AG09319 (cell line): Measurements from ENCODE around the gene FREM2.

Experiments used
- DNase-seq: peaks from one replicate; pipeline ENCODE4 v3.0.0-alpha.2; 2010; ENCODE audit warnings: low read depth; ENCODE audit errors: extremely low read depth
- CTCF ChIP-seq: IDR thresholded peaks from 2 replicates; pipeline ENCODE4 v1.5.1; 2011; ENCODE audit warnings: low read depth, mild to moderate bottlenecking, inconsistent platforms, low read length, moderate library complexity

FREM2 gene

GRCh38 chr13:38803531-38803930 lies 116.7 kb downstream of the FREM2 start:
- TF ChIP-seq CTCF: no peak
- no peak for DNase-seq

- DNase-seq: no peak
- TF ChIP-seq CTCF: no peak
Observed at GRCh38 chr13:38804061-38804460, 117.2 kb downstream of the FREM2 start.

GRCh38 chr13:38804536-38804935 lies 117.7 kb downstream of the FREM2 start:
- DNase-seq: no peak
- TF ChIP-seq CTCF: no peak

GRCh38 chr13:38814331-38814730 lies 127.5 kb downstream of the FREM2 start:
- DNase-seq: no peak
- no peak for TF ChIP-seq CTCF

- no peak for TF ChIP-seq CTCF
- DNase-seq: no peak
Observed at GRCh38 chr13:38819053-38819452, 132.2 kb downstream of the FREM2 start.

- DNase-seq: no peak
- no peak for TF ChIP-seq CTCF
Observed at GRCh38 chr13:38819596-38819995, 132.7 kb downstream of the FREM2 start.

GRCh38 chr13:38821770-38822551 lies 135.1 kb downstream of the FREM2 start:
- no peak for DNase-seq
- no peak for TF ChIP-seq CTCF
